Globus pallidus (tissue), 1 donor: ENCODE measurements around the gene SLC1A7.
A peak's percentile ranks its signal among the peaks of the same experiment; 100 is the strongest.
"Not testable (repeated sequence)": the region's sequence is repeated elsewhere in the genome, so short reads cannot be mapped to it uniquely, and the experiment has no call there.

Experiments used
- DNase-seq: peaks from one replicate; pipeline ENCODE4 v3.0.0-alpha.2; 2015; ENCODE audit warnings: low spot score

SLC1A7 gene

DNA sequence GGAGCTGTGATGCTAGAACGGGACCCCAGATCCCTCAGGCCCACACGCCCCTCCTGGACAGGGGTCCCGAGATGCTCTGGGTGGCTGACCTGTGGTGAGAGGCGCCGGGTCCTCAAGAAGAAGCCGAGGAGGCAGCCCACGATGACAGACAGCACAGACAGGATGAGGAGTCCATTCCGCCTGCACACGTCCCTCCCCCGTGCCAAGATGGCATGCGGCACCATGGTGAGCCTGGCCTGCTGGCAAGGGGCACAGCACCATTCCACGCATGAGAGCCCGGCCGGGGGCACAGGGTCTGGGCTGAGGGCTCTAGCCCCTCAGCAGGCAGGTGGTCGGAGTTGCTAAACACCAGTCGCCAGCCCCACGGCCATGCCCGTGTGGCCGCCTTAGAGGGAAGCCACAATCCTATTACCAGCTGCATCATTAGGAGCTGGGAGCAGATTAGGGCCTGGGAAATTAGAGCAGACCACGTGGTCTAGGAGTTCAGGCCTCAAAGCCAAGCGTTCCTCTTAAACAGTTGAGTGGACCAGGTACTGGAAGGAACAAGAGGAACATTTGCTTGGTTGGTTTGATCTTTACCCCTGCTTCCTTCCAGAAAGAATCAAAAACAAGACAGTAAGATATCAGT is at the start of gene SLC1A7:
SLC1A7 (minus strand) TSS at position 413 of the 628 bp plus-strand sequence; CDS start at position 224, 189 bp downstream.
- no peak for DNase-seq

GRCh38 chr1:53190210-53190611 is 47.8 kb upstream of the SLC1A7 start:
- no peak for DNase-seq

GRCh38 chr1:53189061-53189460 is 46.6 kb upstream of the SLC1A7 start:
- DNase-seq, result no peak

DNA sequence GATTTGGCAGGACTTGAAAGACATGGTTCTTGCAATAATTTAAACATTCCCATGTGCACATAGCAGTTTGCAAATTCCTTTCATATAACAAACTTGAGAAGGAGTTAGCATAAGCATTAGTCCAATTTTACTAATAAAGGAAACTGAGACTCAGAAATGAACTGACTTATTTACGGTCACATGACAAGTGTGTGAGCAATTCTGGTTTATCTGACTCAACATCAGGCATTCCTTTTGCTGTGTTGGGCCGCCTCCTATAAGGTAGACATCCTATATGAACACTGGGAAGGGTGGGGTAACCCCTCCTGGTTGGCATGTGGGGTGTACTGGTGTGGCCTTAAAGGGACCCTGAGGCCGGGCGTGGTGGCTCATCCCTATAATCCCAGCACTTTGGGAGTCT is 45.7 kb upstream of the SLC1A7 start:
- DNase-seq, result no peak

DNA sequence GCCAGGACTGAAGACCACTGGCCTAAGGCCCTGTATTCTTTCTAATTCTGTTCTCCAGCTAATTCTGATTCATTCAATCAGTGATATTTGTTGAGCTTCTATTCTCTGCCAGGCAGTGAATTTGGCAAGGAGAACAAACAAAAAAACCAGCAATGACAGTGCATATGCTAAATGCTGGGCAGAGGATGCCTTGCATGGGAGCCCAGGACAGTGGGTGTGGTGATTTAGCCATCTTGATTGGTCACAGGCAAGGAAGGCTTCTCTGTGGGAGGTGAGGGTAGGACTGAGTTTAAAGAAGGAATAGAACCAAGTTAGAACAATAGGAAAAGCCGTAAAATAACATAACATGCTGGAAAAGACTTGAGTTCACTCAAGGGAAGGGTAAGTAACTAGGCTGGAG is 45.0 kb upstream of the SLC1A7 start:
- DNase-seq, result no peak

DNA sequence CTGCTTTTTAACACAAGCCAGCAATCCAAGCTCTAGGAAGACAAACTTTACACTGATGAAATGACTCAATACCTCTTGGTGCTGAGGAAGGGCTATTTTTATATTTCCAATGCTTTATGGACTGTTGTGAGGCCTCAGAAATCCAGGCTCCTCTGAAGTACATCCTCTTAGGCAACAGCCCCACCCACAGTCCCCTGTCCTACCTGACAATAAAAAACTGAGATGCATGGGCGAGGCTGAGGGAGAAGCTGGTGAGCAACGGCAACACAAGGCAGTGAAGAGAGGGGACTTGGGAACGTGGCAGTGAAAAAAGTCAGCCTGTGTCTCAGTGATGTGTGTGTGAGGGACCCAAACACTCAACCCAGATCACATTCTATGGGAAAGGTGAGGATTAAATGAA is 44.1 kb upstream of the SLC1A7 start:
- no peak for DNase-seq

DNA sequence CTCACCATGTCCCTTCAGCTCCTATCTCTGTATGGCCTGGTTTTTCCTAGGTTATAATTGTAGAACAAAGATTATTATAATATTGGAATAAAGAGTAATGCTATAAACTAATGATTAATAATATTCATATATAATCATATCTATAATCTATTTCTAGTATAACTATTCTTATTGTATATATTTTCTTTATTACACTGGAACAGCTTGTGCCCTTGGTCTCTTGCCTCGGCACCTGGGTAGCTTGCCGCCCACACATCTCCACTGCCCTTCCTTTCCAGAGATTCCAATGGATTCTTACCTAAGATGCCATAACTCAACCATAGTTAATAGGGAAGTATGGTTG is 43.5 kb upstream of the SLC1A7 start:
- DNase-seq, result not testable (repeated sequence)

GRCh38 chr1:53183095-53183990 is 40.9 kb upstream of the SLC1A7 start:
- no peak for DNase-seq

DNA sequence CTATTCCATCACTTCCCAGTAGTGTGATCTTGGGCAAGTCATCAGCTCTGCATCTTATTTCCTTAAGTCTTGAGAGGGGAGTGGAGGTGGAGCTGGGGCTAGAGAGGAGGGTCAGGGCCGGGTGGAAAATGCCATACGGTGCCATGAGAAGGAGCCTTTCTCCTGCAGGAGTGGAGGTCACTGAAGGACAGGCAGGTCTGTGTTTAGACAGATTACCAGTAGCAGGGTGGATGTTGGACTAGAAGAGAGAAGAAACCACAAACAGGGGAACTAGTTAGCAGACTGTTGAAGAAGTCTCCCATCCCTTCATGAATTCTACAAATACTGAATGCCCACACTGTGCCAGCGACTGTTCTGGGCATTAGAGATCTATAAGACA is 40.3 kb upstream of the SLC1A7 start:
- DNase-seq, result no peak

DNA sequence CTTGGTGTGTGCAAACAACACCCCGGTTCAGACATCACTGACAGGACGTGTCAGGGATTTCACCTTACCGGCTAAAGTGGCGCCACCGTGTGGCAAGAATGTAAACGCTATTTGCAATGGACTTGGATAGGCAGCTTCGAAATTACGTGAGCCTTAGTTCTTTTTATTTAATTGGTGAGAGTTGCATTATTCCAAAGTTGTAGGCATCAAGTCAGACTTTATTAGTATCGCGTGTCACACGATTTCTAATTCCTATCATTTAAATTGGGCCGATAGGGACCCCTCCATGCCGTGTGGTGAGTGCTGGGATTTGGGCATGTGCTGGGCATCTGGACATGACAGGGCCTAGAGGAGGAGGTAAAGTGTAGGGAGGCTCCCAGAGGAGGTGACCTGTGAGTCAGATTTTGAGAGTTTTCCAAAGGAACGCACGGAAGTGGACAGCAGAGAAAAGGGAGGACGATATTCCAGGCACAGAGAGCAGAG is 39.7 kb upstream of the SLC1A7 start:
- DNase-seq, result peak; percentile 57

DNA sequence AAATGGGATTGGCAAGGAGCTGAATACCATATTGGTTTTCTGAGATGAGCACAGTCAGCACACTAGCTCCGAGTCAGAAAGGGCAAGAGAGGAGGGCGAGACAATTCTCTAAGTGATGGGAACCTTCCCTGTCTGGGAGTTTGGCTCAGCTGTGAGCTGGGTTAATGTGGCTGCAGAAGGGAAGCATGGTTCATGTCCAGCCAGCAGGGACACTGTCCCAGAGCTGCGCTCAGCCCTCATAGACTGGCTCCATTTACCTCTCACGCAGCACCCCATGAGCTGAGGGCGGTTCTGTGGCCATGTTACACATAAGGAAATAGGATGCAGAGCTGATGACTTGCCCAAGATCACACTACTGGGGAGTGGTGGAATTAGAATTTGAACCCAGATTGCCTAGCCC is 38.5 kb upstream of the SLC1A7 start:
- no peak for DNase-seq

GRCh38 chr1:53180226-53180625 is 37.8 kb upstream of the SLC1A7 start:
- DNase-seq, result no peak

DNA sequence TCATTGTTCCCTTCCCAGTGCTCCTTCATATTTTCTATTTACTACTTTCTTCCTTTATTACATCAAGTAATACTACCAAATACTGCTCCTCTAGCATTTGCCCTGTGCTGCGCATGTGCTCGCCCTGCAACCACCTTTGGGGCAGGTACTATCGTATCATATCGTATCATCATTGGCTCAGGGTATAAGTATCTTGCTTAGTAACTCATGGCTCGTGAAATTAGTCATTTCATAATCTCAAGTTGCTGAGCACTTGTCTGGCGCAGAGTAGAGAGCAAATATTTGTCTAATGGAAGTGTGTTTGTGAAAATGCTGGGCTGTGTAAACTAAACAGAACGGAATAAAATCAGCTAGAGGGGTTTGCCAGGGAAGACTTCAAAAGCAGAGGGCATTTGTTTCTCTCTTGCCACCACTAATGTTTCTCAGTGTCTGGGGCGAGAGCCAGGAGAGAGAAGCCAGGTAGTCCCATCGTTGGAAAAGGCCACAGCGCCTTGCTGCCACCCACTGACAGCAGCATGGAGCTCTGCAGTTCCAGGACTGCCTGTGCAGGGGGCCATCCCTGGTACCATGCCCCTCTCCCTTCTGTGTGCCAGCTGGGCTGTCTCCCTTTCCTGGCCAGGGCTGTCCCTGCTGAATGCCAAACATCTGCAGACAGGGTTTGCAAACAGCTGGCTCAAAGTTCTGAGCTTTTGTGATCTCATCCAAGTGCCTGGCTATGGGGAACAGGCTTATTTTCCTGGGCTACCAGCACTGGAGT is 34.2 kb upstream of the SLC1A7 start:
- DNase-seq, result no peak

- DNase-seq, result no peak
These were observed 32.8 kb upstream of the SLC1A7 start for GRCh38 chr1:53174971-53175913.

DNA sequence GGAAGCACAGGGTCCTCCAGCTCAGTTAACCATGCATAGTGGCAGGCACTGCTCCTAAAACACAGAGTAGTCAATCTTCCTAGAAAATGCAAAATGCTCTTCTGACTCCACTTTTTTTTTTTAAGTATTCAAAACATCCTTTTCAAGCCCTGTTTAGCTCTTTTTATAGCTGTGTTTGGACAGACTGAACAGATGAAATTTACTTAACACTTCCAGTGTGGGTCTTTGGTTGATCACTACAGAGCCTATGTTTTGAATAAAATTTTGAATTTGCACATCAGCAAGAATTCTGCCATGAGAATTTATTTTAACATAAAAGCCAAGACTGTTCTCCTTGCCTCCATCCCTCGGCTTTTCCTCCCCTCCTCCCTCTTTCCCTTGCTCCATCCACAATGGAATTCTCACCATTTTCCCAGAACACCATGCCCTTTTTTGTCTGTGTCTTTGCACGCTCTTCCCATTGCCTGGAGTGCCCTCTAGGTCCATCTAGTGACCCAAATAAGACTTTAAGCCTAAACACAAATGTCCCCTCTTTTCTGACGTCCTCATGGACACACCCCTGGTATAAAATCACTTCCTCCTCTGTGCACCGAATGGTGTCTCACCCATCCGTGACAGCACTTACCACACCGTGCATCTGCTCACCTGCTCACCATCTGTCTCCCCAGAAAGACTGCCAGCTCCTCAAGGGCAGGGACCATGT is 30.1 kb upstream of the SLC1A7 start:
- no peak for DNase-seq

DNA sequence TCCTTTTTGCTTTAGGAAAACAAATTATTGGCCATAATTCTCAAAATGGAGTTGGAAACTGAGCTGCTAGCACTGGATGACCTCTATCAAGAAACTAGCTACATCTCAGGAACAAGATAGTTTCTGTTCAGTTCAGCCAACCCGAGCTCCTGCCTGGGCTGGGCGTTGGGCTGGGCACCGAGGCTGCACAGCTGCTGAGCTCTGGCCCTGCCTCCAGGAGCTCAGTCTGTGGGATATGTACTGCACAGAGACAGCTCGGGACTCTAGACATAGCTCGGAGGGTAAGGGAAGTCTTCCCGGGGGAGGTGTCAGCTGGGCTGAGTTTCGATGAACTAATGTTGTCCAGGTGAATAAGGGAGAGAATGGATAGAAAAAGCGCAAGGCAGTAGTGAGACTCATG is 24.5 kb upstream of the SLC1A7 start:
- DNase-seq, result no peak

DNA sequence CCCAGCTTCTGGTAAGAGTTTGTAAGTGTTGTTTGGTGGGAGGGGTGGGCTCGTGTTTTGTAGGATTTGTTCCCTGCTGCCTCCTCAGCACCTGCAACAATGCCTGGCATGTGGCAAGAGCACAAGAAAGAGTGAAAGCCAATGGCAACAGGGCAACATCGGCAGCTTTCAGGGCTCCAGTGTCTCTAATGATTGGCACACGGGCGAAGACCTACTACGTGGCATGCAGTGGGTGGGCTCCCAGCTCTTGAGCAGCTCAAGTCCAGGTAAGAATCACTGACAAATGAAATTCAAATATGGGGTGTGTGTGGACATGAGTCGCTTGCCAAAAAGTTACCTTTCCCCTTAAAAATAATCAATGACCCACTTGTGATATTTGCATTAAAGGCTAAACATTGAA is 23.9 kb upstream of the SLC1A7 start:
- no peak for DNase-seq

DNA sequence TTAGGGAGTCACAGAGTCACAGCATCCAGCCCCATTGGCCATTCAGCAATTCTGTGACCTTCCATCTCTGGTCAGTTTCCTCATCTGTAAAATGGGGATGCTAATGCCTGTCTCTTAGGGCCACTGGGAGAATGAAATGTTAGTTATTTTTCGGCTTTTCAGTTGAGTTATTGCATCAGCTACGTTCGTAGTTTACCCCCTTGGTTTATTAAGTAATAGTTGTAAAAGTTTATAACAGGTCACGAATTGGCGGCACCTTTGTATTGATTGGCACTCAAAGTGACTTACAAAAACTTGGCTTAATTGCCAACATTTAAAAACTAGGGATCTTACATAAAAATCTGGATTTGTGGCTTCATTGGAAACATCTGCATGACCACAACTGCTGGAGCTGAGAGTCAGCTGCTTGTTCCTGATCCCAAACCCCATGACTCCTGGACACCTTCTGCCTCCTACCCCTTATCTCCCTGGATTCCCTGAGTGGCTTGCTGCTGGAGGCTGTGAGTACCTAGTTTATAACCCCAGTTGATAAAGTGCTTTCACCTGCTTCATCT is 23.0 kb upstream of the SLC1A7 start:
- DNase-seq, result no peak

DNA sequence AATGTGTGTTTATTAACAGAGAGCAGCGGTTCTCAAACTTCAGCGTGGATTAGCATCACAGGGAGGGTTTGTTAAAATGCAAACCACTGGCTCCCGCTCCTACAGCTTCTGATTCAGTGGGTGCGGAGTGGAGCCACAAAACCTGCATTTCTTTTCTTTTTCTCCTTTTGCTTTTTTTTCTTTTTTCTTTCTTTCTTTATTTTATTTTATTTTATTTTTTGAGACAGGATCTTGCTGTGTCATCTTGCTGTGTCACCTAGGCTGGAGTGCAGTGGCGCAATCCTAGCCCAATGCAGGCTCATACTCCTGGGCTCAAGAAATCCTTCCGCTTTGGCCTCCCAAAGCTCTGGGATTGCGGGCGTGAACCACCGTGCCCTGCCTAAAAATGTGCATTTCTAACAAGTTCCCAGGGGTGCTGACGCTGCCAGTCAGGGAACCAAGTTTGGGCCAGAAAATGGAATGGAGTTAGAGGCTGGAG is 20.9 kb upstream of the SLC1A7 start:
- no peak for DNase-seq

DNA sequence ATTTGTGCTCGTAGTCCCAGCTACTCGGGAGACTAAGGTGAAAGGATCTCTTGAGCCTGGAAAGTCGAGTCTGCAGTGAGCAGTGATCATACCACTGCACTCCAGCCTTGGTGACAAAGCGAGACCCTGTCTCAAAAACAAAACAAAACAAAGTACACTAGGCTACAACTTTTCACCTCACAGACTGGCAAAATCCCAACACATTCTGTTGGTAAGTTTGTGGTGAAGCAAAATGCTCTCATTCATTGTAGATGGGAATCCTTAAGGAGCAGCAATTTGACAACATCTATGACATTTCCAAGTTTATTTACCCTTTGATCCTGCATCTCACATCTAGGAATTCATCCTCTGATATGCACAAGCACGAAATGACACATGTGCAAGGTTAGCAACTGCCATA is 20.2 kb upstream of the SLC1A7 start:
- DNase-seq, result no peak
